Fibroblast of lung (primary cell): ENCODE measurements around the gene SRCIN1. TPM values are rescaled to one million over a fixed set of nuclear protein-coding genes. Genes with fewer than 3 reads are reported as not detected.
A peak's percentile ranks its signal among the peaks of the same experiment; 100 is the strongest.

Experiments used
- DNase-seq, 2 donors: peaks; one replicate each; pipeline versions ENCODE4 v3.0.0 to v3.0.0-alpha.2; 2010; ENCODE audit warnings: low read depth in 2 of 2
- H2AFZ ChIP-seq: 2 replicates; pipeline ENCODE4 v1.5.1; 2012; ENCODE audit warnings: low read length, control low read depth, inconsistent platforms
- H3K27ac ChIP-seq: 2 replicates; pipeline ENCODE4 v1.5.1; 2011; ENCODE audit warnings: low read length, control low read depth; ENCODE audit not compliant: insufficient read depth
- H3K27me3 ChIP-seq: 2 replicates; pipeline ENCODE4 v1.5.1; 2011; ENCODE audit warnings: mild to moderate bottlenecking, low read length; ENCODE audit not compliant: control insufficient read depth, insufficient read depth
- H3K36me3 ChIP-seq: 2 replicates; pipeline ENCODE4 v1.5.1; 2011; ENCODE audit warnings: low read length; ENCODE audit not compliant: control insufficient read depth, insufficient read depth
- H3K4me1 ChIP-seq: 2 replicates; pipeline ENCODE4 v1.5.1; 2011; ENCODE audit warnings: low read length; ENCODE audit not compliant: control insufficient read depth, insufficient read depth; ENCODE audit errors: extremely low read depth
- H3K4me2 ChIP-seq: 2 replicates; pipeline ENCODE4 v1.5.1; 2011; ENCODE audit warnings: low read length, control low read depth; ENCODE audit not compliant: insufficient read depth; ENCODE audit errors: extremely low read depth
- H3K4me3 ChIP-seq, 4 experiments: fragments of 200-600 bp in 1 of 4; sonication (generic) in 1 of 4; replicated peaks in 1 of 4; 2 replicates each; pipeline ENCODE4 v1.5.1; 2011 to 2016; ENCODE audit warnings: low read length in 4 of 4, low read depth in 3 of 4, mild to moderate bottlenecking in 3 of 4, control low read depth in 2 of 4, inconsistent platforms in 1 of 4, mixed read lengths in 1 of 4; ENCODE audit not compliant: insufficient read depth in 1 of 4; ENCODE audit errors: control extremely low read depth in 1 of 4
- H3K79me2 ChIP-seq: 2 replicates; pipeline ENCODE4 v1.5.1; 2012; ENCODE audit warnings: mild to moderate bottlenecking, low read length, inconsistent platforms; ENCODE audit not compliant: control insufficient read depth, insufficient read depth
- H3K9ac ChIP-seq: 2 replicates; pipeline ENCODE4 v1.5.1; 2011; ENCODE audit warnings: mild to moderate bottlenecking, low read length, control low read depth; ENCODE audit not compliant: insufficient read depth
- H3K9me3 ChIP-seq: 2 replicates; pipeline ENCODE4 v1.5.1; 2012; ENCODE audit warnings: low read depth, low read length; ENCODE audit not compliant: control insufficient read depth, insufficient read depth
- H4K20me1 ChIP-seq: 2 replicates; pipeline ENCODE4 v1.5.1; 2011; ENCODE audit warnings: low read length; ENCODE audit not compliant: control insufficient read depth, insufficient read depth; ENCODE audit errors: extremely low read depth
- CTCF ChIP-seq, 2 donors: IDR thresholded peaks in 1 of 2; conservative IDR thresholded peaks in 1 of 2; 1 replicate in 1 of 2; 2 replicates in 1 of 2; pipeline ENCODE4 v1.5.1; 2011 to 2012; ENCODE audit warnings: low read length in 2 of 2, control low read depth in 1 of 2, inconsistent platforms in 1 of 2, low read depth in 1 of 2, mild to moderate bottlenecking in 1 of 2
- EZH2 ChIP-seq: IDR thresholded peaks from 2 replicates; pipeline ENCODE4 v1.5.1; 2012; ENCODE audit warnings: low read length, control low read depth, mild to moderate bottlenecking; ENCODE audit errors: missing control alignments
- polyA plus RNA-seq, 2 donors: library from polyadenylated mRNA; depleted of rRNA in 1 of 2; stranded (reverse) in 1 of 2; unstranded in 1 of 2; fragments of >200 nt; gene quantifications; 2 replicates each; pipeline ENCODE4 v1.2.1, GENCODE V29; 2011 to 2012; ENCODE audit warnings: missing spikeins in 1 of 2
- total RNA-seq: library from RNA; depleted of rRNA; stranded (reverse); fragments of >200 nt; gene quantifications from 2 replicates; pipeline ENCODE4 v1.2.1, GENCODE V29; 2014

SRCIN1 gene
- total and polyA plus RNA-seq, 2 donors (not counting 1 experiment from before 2014, with no cell fraction given) = under 0.01 TPM; not detected in 1

- Histone ChIP-seq H4K20me1 (no peaks in the 10 kb centered on the region), H3K27ac (no peak overlapping the region), H3K9ac (no peak overlapping the region), H2AFZ (no peak overlapping the region), H3K27me3 (peaks cover 9% of the 10 kb centered on the region), H3K4me1 (no peaks in the 10 kb centered on the region), H3K4me3 (no peak overlapping the region), H3K36me3 (no peaks in the 10 kb centered on the region), H3K9me3 (no peaks in the 10 kb centered on the region), H3K4me2 (no peak overlapping the region), H3K79me2 (no peaks in the 10 kb centered on the region)
- TF ChIP-seq EZH2 (no peak), CTCF (conservative IDR thresholded peaks at IDR 0.05 in 1 of 2, IDR thresholded peaks at IDR 0.05 in 1 of 2; ENCODE audit: low read depth in 1 of 2, low read length in 2 of 2) (no peak)
- no peak for DNase-seq
These were observed 66.4 kb downstream of the SRCIN1 start for GRCh38 chr17:38539386-38539785.

- H3K79me2 ChIP-seq = no peaks in the 10 kb centered on the region
- no peak overlapping the region for H2AFZ ChIP-seq
- no peak overlapping the region for H3K9ac ChIP-seq
- no peak for DNase-seq
- H3K27ac ChIP-seq = no peak overlapping the region
- H3K4me3 ChIP-seq = no peak overlapping the region
- no peaks in the 10 kb centered on the region for H3K4me1 ChIP-seq
- no peak for TF ChIP-seq EZH2
- TF ChIP-seq CTCF (conservative IDR thresholded peaks at IDR 0.05 in 1 of 2, IDR thresholded peaks at IDR 0.05 in 1 of 2; ENCODE audit: low read depth in 1 of 2, low read length in 2 of 2) = no peak
- H3K4me2 ChIP-seq = no peak overlapping the region
- no peaks in the 10 kb centered on the region for H3K36me3 ChIP-seq
- peaks cover 9% of the 10 kb centered on the region for H3K27me3 ChIP-seq
- no peaks in the 10 kb centered on the region for H3K9me3 ChIP-seq
- H4K20me1 ChIP-seq = no peaks in the 10 kb centered on the region
These were observed 66.8 kb downstream of the SRCIN1 start for GRCh38 chr17:38538906-38539305.

GRCh38 chr17:38536661-38537060, 69.1 kb downstream of the SRCIN1 start:
- Histone ChIP-seq H3K79me2 (no peaks in the 10 kb centered on the region), H3K27me3 (peaks cover 10% of the 10 kb centered on the region), H3K4me1 (no peaks in the 10 kb centered on the region), H4K20me1 (no peaks in the 10 kb centered on the region), H3K9me3 (no peaks in the 10 kb centered on the region), H3K36me3 (no peaks in the 10 kb centered on the region), H3K4me3 (no peak overlapping the region), H3K9ac (no peak overlapping the region), H3K4me2 (no peak overlapping the region), H2AFZ (no peak overlapping the region), H3K27ac (no peak overlapping the region)
- no peak for TF ChIP-seq CTCF (conservative IDR thresholded peaks at IDR 0.05 in 1 of 2, IDR thresholded peaks at IDR 0.05 in 1 of 2; ENCODE audit: low read depth in 1 of 2, low read length in 2 of 2)
- no peak for TF ChIP-seq EZH2
- DNase-seq = peak in 1 of 2 donors; percentile 17
